NCI-H2029 treated with DMSO at 0.1 percent for 48 hours (cell line): ENCODE data around the gene CCDC50.

Source experiments
- DNase-seq: peaks from one replicate; lab custom pipeline; 2025; lab: John Stamatoyannopoulos, UW

The CCDC50 gene, protein sequence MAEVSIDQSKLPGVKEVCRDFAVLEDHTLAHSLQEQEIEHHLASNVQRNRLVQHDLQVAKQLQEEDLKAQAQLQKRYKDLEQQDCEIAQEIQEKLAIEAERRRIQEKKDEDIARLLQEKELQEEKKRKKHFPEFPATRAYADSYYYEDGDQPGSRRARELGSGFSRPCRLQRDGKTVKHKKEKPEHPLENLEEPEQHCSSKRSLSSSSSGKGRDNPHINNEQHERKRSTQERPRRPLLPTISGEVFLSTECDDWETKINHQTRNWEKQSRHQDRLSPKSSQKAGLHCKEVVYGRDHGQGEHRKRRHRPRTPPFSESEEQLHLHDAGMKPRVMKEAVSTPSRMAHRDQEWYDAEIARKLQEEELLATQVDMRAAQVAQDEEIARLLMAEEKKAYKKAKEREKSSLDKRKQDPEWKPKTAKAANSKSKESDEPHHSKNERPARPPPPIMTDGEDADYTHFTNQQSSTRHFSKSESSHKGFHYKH

DNA sequence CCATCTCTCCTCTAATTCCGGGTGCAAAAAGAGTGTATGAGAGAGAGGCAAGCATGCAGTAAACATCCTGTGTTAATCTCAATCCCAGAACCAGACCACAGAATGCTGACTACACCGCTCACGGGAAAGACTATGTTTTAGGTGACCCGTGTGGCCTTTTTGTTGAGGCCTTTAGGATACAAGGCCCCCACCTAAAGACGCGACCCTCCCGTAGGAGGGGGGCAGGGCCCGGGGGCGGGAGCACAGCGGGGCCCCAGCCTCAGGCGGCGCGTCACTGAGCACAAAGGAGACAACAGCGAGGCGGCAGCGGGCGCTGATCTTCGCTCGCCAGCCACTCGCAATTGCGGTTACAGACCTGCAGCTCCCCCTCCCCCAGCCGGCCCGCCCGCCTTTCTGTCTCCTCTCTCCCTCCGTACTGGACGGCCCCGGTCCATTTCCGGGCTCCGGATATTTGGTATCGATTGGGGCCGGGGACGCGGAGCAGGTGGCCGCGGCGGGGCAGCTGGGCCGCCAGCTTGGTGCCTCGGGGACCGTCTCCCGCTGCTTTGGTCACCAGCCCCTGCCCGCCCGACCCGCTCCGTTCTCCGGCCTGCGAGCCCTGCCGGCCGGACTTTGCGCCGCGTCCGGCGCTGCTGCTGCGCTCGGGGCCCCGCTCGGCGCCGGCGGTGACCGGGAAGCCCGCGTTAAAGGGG is at the start of gene CCDC50:
TSS of gene CCDC50 (plus strand) at position 433 of the 692 bp plus-strand sequence. CDS start 281 bp downstream, outside the sequence.
- peak; percentile 42 for DNase-seq

DNA sequence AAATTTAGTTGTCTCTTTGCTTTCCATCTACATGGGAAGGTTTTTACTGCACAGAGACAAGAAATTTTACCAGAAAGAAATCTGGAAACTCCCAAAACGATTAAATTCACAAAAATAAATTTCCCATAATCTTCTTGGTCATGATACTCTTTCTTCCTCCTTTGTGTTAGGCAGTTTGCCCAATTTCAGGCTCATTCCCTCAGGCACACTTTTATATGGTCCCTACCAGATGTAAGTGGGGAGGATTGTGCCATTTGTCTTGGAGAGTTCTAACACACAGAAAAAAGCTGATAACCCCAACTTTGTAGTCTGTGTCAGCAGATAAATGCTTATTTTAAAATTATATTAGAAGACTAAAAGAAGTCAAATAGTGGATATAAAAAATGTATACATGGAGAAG is 49.1 kb upstream of the CCDC50 start:
- no peak for DNase-seq

DNA sequence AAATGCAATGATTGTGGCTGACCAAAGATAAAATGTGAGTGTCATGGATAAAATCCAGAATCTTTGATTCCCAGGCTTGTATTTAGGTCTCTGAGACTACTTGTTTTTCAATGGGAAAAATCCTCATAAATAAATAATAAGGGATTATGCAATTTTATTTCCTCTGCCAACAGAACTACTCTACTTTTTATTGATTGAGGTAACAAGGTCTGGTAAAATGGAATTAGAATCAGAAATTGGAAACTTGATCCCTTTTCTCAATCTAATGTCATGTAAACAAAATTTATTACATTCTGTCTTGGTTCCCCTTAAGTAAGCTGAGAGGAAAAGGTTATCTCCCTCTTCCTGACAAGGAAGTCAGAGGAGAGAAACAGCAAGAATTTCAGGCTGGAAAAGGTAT is 48.3 kb upstream of the CCDC50 start:
- DNase-seq, result no peak

DNA sequence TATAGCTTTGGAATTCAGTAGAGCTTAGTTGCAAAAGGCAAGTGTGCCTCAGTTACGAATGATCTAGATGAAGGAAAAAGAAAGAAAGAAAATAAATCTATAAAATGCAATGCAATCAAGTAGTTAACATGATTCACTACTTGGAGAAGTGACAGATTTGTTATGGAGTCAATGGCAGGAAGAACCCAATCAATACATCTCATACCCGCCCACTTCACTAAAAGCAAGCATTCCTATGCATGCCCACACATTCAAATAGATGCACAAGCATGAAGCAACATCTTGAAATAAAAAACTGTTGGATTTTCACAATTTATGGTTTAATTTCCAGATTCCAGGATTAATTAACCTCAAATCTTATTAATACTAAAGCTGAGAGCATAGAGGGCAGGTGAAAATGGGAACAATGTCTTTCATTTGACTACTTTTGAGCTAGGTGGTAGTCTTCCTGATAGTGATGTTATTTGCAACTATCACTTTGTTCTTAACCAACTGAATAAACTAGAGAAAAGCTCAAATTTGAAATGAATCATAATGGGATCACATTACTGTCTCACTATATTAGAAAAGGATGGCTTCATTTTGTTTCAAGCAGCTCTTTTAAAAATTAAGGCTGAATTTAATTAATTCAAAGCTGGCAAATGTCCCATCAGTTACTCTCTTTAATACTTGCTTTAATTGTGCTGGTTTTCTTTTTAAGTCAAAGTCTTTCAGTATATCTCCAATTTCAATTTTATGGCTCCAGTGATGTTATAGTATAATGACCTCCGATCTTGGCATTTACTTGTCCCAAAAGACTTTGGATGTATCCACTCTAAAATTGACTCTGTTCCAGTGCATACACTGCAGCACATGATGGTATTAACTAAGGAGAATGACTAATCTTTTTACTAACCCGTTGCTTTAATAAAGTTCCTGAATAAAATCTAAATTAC is 46.7 kb upstream of the CCDC50 start:
- DNase-seq, result no peak

DNA sequence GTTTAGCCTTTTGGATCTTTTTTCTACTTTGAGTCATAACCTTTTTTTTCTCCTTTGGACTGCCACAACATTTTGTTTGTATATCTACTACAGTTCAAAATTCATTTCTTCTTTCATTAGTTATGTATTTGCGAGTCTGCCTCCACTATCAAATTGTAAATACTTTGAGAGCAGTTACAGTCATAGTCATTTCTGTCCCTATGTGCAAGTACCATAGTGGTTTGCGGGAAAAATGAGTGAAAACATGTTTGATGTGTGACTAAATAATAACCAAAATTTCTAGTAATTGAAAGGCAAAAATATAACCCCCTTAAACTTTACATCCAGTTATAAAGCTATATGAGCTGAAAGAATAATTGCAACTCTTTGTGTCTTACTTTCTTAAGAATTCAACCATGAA is 45.8 kb upstream of the CCDC50 start:
- no peak for DNase-seq

DNA sequence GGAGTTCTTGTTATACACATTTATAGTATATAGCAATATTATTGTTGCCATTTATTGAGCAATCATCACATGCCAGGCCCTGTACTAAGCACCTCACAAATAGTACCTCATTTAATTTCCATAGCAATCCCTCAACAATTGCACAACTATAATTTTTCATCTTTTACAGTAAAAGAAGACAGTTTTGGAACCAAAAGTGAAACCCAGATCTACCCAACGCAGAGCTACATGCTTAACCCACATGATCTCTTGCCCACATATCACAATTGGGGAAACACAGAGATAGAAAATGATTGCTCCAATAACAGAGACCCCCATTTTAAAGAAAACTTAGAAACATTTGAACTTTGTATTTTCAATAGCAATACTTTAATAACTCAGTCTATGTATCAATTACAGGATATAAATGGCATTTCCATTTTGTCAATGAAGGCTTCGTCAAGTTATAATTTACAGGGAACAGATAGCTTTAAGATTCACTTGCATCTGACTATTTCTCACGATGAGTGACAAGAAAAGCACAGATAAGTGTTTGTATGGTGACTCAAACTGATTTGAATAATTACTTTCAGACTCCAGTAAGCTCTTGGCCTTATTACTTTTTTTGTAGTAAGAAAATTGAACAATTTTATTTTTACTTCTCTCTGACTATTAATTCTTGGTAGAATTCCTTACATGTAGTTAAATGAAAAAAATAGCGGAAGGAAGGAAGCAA is 38.7 kb upstream of the CCDC50 start:
- DNase-seq, result no peak

DNA sequence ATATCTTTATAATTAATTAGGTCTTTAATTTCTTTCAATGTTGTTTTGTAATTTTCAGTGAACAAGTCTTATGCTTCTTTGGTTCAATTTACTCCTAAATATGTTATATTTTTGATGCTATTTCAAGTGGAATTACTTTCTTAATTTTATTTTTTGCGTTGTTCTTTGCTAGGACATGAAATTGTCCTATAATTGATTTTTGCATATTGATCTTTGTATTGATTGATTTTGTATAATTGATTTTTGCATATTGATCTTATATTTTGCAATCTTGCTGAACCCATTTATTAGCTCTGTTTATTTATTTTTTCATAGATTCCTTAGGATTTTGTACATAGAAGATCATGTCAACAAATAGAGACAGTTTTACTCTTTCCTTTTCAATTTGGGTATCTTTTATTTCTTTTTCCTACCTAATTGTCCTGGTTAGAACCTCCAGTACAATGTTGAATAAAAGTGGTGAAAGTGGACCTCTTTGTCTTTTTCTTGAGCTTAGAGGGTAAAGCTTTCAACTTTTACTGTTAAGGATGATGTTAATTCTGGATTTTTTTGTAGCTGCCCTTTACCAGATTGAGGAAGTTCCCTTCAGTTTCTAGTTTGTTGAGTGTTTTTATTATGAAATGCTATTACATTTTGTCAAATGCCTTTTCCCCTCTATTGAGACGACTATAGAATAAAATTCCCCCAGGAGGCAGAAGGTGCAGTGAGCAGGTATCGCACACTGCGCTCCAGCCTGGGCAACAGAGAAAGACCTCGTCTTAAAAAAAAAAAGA is 36.8 kb upstream of the CCDC50 start:
- no peak for DNase-seq

DNA sequence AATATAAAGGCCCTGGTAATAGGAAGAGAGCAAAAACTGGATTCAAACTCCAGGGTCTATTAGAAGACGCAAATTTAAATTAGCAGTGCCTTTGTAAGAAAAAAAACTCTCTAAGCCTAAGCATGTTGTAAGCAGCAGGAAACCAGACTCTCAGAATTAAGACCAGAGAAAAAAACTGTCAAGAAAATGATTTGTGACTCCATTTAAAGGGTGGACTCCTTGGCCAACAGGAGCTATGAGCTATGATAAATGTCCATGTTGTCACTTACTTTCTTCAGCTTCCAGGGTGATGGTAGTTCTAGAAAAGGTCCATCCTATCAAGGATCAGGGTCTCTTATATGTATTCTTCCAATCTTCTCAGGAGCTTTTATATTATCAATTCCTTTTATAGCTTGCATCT is 34.9 kb upstream of the CCDC50 start:
- DNase-seq, result no peak

DNA sequence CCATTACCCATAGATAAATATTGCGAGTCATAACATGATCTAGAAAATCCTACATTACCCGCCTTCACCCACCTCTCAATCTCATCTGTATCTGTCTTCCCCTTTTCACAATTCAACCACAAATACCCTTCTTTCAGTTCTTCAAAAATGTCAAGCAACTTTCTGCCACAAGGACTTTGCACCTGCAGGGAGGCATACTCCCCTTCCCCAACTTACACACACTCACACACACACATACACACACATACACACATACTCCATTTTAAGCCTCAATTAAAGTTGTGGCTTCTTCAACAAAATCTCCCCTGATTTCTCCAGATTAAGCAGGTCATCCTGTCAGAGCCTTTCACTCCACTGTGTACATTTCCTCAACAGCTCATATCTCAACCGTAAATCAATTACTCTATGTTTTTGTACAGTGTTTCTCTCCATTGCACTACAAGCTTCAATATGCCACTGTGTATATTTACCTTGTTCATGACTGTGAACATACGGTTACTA is 33.1 kb upstream of the CCDC50 start:
- no peak for DNase-seq

DNA sequence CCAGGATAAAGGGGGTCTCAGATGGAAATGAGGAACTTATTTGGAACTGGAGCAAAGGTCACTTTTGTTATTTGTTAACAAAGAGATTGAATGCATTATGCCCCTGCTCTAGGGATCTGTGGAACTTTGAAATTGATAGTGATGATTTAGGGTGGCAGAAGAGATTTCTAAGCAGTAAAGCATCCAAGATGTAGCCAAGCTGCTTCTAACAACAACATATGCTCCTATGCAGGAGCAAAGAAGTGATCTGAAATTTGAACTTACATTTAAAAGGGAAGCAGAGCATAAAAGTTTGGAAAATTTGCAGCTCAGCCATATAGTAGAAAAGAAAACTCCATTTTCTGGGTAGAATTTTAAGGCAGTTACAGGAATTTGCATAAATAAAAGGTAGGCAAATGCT is 30.3 kb upstream of the CCDC50 start:
- DNase-seq, result no peak

DNA sequence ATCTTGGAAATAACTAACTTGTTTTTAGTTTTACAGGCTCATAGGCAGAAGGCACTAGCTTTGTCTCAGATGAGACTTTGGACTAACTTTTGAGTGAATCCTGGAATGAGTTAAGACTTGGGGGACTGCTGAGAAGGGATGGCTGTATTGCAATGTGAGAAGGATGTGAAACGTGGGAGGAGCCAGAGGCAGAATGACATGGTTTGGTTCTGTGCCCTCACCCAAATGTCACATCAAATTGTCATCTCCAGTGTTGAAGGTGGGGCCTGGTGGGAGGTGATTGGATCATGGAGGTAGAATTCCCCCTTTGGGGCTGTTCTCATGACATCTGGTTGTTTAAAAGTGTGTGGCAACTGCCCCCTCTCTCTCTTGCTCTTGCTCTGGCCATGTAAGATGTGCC is 28.8 kb upstream of the CCDC50 start:
- no peak for DNase-seq

DNA sequence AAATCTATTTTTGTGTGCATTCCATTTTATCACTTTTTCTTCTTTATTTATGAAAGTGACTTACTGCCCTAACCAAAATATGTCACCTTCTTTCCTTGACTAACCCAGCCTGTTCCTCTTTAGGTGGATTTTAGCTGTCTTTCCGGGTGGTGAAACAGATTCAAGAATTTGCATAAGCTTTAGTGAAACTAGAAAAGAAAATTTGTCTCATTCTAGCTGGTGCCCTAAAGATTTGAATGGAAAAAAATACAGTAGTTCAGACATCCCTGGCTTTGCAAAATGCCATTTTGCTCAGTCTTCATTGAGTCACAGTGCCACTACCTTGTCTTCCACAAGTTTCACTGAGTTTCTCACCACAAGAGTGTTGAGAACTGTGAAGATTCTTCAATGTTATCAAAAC is 28.2 kb upstream of the CCDC50 start:
- no peak for DNase-seq

DNA sequence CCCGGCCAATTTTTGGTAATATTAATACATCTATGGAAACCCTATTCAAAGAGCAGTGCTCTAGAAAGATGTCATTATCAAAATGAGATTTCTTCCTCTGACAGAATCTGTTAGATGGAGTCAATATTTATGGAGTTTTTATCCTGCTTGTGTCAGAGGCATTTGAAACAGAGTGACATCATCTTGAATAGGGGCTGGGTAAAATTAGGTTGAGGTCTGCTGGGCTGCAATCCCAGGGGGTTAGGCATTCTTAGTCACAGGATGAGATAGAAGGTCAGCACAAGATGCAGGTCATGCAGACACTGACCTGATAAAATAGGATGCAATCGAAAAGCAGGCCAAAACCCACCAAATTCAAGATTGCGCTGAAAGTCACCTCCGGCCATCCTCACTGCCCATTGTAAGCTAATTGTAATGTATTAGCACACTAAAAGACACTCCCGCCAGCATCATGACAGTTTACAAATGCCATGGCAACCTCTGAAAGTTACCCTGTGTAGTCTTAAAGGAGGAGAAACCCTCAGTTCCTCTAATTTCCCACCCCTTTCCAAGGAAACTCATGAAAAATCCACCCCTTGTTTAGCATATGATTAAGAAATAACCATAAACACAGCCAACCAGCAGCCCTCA is 27.3 kb upstream of the CCDC50 start:
- no peak for DNase-seq

DNA sequence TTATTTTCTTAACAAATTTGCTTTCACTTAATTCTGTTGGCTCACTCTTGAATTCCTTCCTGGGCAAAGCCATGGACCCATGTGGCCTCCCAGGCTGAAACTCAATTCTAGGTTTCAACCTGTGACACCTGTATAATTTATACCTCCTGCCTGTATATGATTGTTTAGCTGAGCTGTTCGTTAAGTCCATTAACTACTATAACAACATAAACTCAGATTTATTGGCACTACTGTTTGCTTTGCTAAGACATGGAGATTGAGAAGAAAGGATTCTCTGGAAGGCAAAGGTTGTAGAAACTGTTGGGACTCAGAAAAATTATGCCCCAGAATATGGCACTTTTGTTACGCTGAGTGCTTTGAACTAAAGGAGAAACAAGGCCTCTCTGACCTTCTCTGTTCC is 26.7 kb upstream of the CCDC50 start:
- DNase-seq, result no peak

DNA sequence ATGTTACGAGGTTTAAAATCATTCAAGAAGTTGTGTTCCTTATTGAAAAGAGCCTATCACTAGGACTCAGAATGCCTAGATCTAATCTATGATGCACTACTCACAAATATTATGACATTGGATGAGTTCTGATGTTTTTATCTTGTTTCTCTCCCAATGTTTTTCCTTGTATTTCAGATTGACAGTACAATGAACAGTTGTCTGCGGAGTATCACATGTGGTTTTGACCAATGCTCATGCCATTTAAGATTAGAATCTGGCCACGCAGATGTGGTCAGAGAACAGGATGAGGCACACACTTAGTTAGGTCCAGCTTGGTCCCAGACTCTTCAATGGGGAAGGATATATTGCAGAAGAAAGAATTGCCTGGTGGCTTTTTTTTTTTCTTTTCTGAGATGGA is 25.6 kb upstream of the CCDC50 start:
- DNase-seq, result no peak

DNA sequence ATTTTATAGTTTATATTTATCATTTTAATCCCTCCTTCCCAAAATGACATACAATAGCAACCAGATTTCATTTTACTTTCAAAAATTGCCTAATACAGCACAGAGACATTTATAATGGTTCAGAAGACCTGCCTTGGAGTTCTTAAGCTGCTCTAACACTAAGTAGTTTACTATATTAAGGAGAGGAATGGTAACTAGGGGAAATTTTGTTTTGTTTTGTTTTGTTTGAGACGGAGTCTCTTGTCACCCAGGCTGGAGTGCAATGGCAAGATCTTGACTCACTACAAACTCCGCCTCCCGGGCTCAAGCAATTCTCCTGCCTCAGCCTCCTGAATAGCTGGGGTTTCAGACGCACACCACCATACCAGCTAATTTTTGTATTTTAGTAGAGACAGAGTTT is 22.8 kb upstream of the CCDC50 start:
- no peak for DNase-seq

DNA sequence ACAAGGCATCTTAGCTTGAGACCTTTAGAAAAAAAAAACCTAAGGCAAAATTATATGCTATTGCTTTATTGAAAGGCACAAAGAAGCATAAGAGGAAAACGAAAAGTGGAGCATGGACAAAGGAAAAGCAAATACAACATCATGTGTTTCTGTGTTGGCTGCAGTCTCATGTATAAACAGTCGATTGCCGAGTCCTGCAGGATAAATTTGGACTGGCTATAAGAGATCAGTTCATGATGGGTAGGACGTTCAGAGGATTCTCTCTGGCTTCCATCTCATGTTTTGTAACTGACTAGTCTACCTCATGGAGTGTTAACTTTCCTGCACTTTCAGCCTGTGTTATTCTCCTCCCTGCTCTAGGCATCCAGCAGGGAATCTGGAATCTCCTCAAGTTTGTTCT is 21.9 kb upstream of the CCDC50 start:
- no peak for DNase-seq

DNA sequence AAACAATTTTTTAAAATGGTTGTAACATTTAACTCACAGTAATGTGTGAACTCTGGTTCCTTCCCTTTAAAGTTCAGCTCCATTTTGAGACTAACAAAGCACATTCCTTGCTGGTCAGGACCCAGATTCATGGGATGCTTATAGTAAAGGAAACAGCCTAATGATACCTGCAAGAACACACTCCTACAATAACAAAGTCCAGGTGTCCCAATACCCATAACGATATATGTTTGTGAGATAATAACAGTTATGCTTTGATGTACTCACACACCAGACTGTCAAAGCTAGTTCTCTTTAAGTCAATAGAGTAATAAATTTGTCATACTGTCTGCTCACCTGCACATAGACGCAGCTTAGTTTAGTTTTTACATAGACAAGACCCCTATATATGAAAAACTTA is 15.9 kb upstream of the CCDC50 start:
- no peak for DNase-seq

DNA sequence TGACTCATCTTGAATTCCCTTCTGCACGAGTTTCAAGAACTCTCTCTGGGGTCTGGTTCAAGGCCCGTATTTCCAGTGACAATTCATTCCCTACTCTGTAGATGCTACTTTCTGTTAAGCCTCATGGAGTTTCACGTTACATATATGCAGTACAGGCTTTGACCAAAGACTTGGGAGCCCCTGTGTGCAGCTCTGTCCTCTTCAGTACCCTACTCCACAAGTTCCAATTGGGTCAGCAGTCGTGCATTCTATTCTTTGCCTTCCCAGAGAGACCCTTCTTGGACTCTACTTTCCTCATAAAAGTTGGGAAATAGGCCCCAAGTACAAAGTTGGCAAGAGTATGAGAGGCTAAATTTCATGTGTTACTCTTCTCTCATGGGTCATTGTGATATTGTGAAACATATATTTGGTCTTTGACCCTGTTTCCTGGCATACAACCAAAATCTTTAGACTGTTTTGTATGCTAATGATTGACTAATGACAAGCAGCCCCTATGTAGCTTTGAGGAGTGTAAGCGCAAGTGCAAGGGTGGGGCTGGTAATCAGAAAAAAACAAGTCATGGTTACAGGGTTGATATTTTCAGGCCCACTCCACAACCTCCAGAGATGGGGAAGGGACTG is 15.0 kb upstream of the CCDC50 start:
- no peak for DNase-seq
